ENCODE measurements around the gene GLIS1. TPM values are rescaled to one million over a fixed set of nuclear protein-coding genes. Genes with fewer than 3 reads are reported as not detected.

GLIS1 gene
- total RNA-seq, 4 donors from 2014 or later: 0.16 to 0.27 TPM; not detected in 2

DNA sequence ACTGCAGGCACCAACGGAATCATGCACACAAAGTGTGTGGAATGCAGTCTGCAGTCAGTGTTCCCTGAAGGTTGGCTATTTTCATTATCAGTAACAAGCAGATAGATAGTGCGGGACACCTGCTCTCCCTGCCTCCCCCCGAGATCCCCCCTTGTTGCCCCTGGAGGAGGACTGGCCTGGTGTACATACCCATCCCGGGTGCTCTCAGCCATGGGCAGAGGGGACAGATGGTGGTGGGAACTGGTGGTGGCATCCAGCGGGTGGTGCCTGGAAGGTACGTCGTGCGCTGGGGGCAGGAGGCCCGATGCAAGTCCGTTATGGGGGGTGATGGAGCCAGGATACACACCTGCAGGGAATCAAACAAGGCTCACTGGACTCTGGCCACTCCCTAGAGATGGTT, 224.5 kb downstream of the GLIS1 start:
- WGBS, 2 donors (ENCODE audit: low coverage in 1 of 2): 92% methylated on average over 5 of the region's 10 CpGs; no CpG with 5 or more reads in 1 of the 2 donors
- ATAC-seq: no peak
- TF ChIP-seq POLR2A (IDR thresholded peaks at IDR 0.05): no peak
- TF ChIP-seq POLR2AphosphoS5 (IDR thresholded peaks at IDR 0.05): no peak
- no peak overlapping the region for H3K27ac ChIP-seq
- H3K27me3 ChIP-seq: no peaks in the 10 kb centered on the region
- peaks cover 0 to 6% (median 0%) of the 10 kb centered on the region in 3 donors for H3K4me1 ChIP-seq
- H3K4me3 ChIP-seq: no peak overlapping the region
- H3K36me3 ChIP-seq: no peaks in the 10 kb centered on the region
- no peaks in the 10 kb centered on the region for H3K9me3 ChIP-seq

- ATAC-seq: no peak
- no peaks in the 10 kb centered on the region for H3K9me3 ChIP-seq
- no peak for TF ChIP-seq EP300 (IDR thresholded peaks at IDR 0.05)
- TF ChIP-seq POLR2AphosphoS5 (IDR thresholded peaks at IDR 0.05): no peak
- TF ChIP-seq POLR2A (IDR thresholded peaks at IDR 0.05): no peak
- TF ChIP-seq, protein P1, sequence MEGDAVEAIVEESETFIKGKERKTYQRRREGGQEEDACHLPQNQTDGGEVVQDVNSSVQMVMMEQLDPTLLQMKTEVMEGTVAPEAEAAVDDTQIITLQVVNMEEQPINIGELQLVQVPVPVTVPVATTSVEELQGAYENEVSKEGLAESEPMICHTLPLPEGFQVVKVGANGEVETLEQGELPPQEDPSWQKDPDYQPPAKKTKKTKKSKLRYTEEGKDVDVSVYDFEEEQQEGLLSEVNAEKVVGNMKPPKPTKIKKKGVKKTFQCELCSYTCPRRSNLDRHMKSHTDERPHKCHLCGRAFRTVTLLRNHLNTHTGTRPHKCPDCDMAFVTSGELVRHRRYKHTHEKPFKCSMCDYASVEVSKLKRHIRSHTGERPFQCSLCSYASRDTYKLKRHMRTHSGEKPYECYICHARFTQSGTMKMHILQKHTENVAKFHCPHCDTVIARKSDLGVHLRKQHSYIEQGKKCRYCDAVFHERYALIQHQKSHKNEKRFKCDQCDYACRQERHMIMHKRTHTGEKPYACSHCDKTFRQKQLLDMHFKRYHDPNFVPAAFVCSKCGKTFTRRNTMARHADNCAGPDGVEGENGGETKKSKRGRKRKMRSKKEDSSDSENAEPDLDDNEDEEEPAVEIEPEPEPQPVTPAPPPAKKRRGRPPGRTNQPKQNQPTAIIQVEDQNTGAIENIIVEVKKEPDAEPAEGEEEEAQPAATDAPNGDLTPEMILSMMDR (IDR thresholded peaks at IDR 0.05): no peak
Observed at GRCh38 chr1:53513846-53514245, 225.1 kb downstream of the GLIS1 start.

DNA sequence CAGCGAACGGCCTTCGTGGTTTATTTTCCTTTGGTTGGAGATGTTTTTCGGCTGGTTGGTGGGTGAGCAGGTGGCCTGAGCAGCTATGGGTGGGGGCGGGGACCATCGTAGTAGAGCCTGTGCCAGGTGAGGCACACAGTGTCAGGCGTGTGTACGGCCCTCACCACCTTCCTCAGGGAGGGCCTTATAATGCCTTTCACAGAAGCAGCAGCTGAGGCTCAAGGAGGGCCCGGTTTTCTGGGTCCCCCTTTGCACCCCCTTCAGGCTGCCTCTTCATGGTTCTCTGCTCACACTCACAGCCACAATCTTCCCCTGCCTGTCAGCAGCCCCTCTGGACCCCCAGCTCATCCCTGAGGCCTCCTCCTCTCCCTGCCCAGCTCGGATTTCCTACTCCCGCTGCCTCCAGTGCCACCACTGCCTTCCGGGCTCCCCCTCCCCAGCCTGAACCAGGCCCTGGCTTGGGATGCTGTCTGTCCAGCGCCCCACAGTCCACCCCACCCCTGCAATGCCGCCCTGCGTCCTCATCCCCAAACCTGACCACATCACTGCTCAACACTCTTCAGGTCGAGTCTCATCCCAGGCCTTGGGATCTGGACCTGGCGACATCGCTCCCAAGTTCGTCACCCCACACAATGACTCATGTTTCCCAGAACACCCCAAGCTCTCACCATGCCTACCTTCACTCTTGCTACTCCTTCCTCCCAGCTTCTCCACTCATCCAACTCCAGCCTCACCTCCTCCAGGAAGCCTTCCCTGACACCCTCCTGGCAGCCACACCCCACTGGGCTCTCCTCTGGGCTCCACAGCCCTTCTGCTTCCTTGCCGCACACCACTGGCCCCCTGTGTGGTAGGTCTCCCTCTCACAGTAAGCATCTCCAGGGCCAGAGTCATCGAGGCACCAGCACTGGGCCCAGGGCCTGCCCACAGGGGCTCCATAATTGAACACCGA, 225.9 kb downstream of the GLIS1 start:
- Histone ChIP-seq H3K4me3 (no peak overlapping the region), H3K27ac (no peak overlapping the region), H3K36me3 (no peaks in the 10 kb centered on the region), H3K9me3 (no peaks in the 10 kb centered on the region), H3K4me1 (peaks cover 0 to 6% (median 0%) of the 10 kb centered on the region in 3 donors), H3K27me3 (no peaks in the 10 kb centered on the region)
- WGBS, 2 donors (ENCODE audit: low coverage in 1 of 2): 90 to 98% methylated on average over 8 to 12 of the region's 22 CpGs
- no peak for ATAC-seq
- no peak for TF ChIP-seq POLR2A (IDR thresholded peaks at IDR 0.05)
- TF ChIP-seq POLR2AphosphoS5 (IDR thresholded peaks at IDR 0.05): no peak
- TF ChIP-seq EP300 (IDR thresholded peaks at IDR 0.05): no peak
- TF ChIP-seq, protein P1 (IDR thresholded peaks at IDR 0.05): no peak

More at GRCh38 chr1:53513846-53514245, 225.1 kb downstream of the GLIS1 start:
- H3K36me3 ChIP-seq: no peaks in the 10 kb centered on the region
- H3K4me1 ChIP-seq: peaks cover 0 to 6% (median 0%) of the 10 kb centered on the region in 3 donors
- H3K27ac ChIP-seq: no peak overlapping the region
- WGBS, 2 donors (ENCODE audit: low coverage in 1 of 2): 100% methylated on average over 1 of the region's 7 CpGs; no CpG with 5 or more reads in 1 of the 2 donors
- no peaks in the 10 kb centered on the region for H3K27me3 ChIP-seq
- no peak overlapping the region for H3K4me3 ChIP-seq

GRCh38 chr1:53511933-53512806, 226.8 kb downstream of the GLIS1 start:
- ATAC-seq: no peak
- Histone ChIP-seq H3K27ac (no peak overlapping the region), H3K9me3 (no peaks in the 10 kb centered on the region), H3K4me1 (peaks cover 0 to 6% (median 0%) of the 10 kb centered on the region in 3 donors), H3K36me3 (no peaks in the 10 kb centered on the region), H3K4me3 (no peak overlapping the region), H3K27me3 (no peaks in the 10 kb centered on the region)
- TF ChIP-seq POLR2A (IDR thresholded peaks at IDR 0.05) (no peak), EP300 (IDR thresholded peaks at IDR 0.05) (no peak), POLR2AphosphoS5 (IDR thresholded peaks at IDR 0.05) (no peak)
- TF ChIP-seq, protein P1 (IDR thresholded peaks at IDR 0.05): no peak
- WGBS, 2 donors (ENCODE audit: low coverage in 1 of 2): 60 to 68% methylated on average over 4 to 7 of the region's 19 CpGs

DNA sequence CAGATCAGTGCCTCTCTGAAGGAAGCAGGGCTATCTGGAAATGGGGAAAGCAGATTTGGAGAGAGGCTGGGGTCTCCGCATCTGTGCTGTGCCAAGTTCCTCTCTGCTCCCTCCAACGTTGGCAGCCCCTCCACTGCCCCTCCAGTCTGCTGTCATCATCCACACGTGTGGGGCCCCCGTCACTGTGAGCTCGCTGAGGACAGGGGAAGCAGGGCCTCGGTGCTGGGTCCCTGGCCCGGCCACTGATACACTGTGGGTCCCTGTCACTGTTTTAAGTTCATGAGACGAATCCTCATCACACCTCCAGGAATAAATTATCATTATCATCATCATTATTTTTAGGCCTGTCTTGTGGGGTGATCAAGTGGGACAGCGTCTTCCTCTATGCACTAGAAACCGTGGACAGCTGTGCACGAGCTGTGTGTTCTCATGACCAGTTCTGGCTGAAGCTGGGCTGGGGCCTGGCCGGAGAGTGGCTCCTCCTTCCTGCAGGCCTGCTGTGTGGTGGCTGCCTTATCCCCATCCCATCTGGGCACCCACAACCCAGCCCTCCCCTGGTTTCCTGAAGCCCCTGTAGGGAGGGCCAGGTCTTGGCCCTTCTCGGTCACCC, 227.5 kb downstream of the GLIS1 start:
- no peak for ATAC-seq
- H3K27ac ChIP-seq: no peak overlapping the region
- TF ChIP-seq, protein P1 (IDR thresholded peaks at IDR 0.05): no peak
- no peak for TF ChIP-seq EP300 (IDR thresholded peaks at IDR 0.05)
- TF ChIP-seq POLR2AphosphoS5 (IDR thresholded peaks at IDR 0.05): no peak
- no peak for TF ChIP-seq POLR2A (IDR thresholded peaks at IDR 0.05)

More for the DNA sequence above, 227.5 kb downstream of the GLIS1 start:
- peaks cover 0 to 6% (median 0%) of the 10 kb centered on the region in 3 donors for H3K4me1 ChIP-seq
- WGBS, 2 donors (ENCODE audit: low coverage in 1 of 2): 68 to 70% methylated on average over 3 to 4 of the region's 13 CpGs
- H3K9me3 ChIP-seq: no peaks in the 10 kb centered on the region
- no peaks in the 10 kb centered on the region for H3K27me3 ChIP-seq
- H3K4me3 ChIP-seq: no peak overlapping the region
- no peaks in the 10 kb centered on the region for H3K36me3 ChIP-seq
